Smooth muscle cell of the brain vasculature (primary cell): ENCODE results near the gene FNDC11.
"Not testable (repeated sequence)": the region's sequence is repeated elsewhere in the genome, so short reads cannot be mapped to it uniquely, and the experiment has no call there.

Source experiments
- DNase-seq: peaks from one replicate; pipeline ENCODE4 v3.0.0-alpha.2; 2012; ENCODE audit warnings: low read depth, low spot score

FNDC11 gene

GRCh38 chr20:63566395-63567135, 12.6 kb downstream of the FNDC11 start:
- DNase-seq, result no peak

DNA sequence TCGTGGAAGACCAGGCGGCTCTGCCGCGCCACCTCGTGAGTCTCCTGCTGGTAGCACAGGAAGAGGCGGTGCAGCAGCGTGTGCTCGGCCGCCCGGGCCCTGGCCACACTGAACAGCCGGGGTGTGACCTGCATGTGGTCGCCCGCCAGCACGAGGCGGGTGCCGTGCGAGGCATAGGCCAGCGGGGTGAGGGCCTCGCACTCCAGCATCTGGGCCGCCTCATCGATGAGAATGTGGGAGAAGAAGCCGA, 13.1 kb downstream of the FNDC11 start:
- no peak for DNase-seq

DNA sequence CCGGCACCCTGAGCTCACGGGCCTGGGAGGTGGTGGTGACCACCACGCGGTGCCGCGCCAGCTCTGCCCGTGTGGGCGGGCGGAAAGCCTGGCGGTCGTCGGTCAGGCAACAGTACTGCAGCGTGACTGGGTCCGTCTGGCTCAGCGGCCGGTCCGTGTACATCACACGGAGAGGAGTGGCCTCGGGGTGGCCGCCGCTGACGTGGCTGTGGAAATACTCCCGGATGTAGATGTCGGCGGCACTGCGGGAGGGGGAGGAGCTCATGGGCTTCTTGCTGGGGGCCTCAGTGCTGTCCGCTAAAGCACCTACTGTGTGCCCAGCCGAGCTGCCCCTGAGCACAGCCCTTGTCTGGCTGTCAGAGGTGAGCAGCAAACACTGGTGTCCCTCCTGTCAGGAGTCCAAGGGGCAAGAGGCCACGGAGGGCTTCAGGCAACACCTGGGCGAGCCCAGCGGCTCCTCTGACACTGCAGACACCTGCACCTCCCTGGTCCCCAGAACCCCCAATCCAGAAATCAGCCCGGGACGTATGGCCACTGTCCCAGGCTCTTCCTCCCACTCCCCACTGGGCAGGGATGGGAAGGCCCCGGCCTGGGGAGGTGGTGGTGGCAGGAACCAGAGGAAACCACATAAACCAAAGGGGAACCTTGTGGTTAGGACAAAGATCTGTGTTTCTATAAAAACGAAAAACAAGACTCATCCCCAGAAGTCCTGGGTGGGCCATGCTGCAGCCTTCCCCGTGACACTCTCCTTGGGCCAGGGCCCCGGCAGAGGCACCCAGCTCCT, 13.6 kb downstream of the FNDC11 start:
- DNase-seq, result no peak

GRCh38 chr20:63568170-63568981, 14.4 kb downstream of the FNDC11 start:
- DNase-seq, result no peak

DNA sequence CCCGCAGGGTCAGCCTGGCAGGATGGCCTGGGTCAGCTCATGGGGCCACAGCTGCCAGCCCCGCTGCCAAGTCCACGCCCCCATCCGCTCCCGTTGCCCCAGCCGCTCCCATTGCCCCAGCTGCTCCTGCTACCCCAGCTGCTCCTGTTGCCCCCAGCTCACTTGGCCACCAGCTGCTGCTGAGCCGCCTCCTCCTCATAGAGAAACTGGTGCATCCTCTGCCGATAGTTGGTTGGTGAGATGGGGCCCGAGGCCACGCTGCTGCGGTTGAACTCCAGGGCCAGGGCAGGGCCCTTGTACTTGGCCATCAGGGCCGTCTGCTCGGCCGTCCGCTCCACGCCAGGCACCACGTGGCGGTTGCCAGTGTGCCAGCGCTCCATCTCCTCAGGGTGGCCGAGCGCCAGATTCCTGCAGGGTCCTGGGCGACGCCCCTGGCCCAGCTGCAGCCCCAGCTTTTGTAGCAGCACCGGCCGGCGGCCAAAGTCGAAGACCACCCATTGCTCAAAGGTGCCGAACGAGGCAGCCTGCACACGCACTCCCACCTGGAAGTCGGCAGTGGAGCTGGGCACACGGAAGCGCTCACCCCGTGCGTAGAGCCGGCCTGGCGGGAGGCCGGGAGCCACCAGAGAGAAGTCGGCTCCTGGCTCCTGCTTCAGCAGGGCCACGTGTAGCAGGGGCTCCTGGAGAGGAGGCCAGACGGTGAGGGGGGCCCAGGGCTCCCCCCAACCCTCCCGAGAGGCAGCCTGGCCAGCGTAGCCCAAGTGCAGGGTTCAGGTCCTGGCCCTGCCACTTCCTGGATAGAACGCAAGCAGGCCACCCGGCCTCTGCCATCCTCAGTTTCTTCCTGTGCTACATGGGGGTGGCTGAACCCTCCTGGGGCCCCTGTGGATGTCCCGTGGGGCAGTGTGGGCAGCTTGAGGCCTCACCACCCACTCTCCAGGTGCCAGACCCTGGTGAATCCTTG, 15.3 kb downstream of the FNDC11 start:
- no peak for DNase-seq

DNA sequence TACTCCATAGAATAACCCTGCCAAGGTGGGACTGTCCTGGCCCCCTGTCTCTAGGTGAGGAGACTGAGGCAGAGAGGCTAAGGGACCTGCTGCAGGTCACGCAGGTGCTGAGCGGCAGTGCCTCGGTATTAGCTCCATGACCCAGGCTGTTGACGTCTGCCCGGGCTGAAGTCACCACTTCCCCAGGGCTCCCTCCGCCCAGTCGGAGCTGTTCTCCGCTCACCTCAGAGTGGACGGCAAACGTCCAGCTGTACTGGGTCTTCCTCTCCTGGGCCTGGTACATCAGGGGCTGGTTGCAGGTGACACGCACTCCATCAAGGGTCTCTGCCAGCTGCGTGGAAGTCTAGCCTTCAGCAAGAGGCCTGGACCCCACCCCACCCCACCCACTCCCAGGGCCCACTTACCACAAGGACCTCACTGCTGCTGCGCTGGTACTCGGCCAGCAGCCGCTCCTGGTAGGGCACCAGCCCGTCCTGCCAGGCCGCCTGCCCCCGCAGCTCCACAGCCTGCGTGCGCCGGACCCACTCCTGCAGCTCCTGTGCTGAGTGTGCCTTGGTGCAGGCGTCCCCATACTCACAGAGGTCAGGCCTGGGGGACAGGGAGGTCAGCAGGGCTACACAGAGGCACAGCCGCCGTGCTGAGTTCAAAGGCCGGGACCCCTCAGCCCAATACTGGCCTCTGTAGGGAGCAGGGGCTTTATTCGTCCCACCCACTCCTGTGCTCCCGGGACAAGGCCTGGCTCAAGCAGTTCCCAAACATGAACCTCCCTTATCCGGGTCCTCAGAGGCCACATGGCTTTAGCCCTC, 16.5 kb downstream of the FNDC11 start:
- DNase-seq, result no peak

DNA sequence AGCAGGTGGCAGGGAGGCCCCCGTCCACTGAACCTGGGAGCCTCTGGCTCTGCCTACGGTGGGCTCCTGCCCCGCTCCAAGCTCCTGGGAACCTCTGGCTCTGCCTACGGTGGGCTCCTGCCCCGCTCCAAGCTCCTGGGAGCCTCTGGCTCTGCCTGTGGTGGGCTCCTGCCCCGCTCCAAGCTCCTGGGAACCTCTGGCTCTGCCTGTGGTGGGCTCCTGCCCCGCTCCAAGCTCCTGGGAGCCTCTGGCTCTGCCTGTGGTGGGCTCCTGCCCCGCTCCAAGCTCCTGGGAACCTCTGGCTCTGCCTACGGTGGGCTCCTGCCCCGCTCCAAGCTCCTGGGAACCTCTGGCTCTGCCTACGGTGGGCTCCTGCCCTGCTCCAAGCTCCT, 17.1 kb downstream of the FNDC11 start:
- not testable (repeated sequence) for DNase-seq

GRCh38 chr20:63572071-63572787, 18.3 kb downstream of the FNDC11 start:
- no peak for DNase-seq

GRCh38 chr20:63572788-63573646, 19.1 kb downstream of the FNDC11 start:
- no peak for DNase-seq

DNA sequence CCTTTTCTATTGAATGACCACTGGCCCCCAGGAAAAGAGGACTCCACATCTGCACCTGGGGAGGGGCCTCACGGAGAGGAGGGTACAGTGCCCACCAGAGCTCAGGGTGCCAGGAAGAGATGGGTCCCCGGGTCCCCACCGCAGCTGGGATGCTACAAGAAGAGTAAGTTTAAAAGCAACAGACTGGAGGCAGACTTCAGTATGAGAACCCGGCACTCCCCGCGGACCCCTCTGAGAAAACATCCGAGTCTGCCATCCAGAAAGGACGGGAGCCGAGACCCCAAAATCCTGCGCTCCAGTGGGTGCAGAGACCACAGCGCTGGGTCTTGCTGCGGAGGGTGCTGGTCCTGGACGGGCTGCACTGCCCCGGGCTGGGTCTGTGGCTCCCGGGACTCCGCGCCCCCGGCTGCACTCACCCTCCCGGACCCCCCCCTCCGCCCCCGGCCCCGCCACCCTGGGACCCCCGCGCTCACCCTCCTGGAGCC, 19.7 kb downstream of the FNDC11 start:
- DNase-seq, result no peak

DNA sequence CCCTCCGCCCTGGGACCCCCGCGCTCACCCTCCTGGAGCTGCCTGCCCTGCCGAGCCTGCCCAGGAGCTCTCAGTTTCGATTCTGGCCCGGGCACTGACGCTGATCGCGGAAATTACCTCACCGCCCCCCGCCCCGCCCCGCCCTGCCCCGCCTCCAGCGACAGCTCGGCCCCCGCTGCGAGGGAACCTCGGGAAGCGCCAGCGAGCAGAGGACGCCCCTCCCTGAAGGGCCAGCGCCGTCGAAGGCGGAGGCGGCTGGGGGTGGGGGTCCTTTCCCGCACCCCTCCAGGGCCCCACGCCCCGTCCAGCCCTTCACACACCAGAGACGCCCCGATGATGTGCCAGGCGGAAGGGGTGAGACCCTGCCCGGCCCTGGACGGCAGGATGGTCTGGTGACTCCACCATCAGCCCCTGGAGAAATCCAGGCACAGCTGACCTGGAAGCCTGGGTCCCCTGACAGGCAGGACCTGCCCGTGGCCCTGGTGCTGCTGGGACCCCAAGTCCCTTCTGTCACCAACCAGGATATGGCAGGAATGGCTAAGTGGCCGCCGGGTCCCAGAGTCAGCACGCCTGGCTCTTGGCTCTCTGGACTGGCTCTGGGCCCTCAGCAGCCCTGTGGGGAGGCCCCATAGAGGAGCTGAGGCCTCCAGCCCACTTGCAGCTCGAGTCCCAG, 20.3 kb downstream of the FNDC11 start, which contains the start of gene HELZ2:
Gene HELZ2, minus strand, starts transcription at position 84 of the 673 bp plus-strand sequence. CDS start 1,854 bp downstream, outside the sequence.
- no peak for DNase-seq

DNA sequence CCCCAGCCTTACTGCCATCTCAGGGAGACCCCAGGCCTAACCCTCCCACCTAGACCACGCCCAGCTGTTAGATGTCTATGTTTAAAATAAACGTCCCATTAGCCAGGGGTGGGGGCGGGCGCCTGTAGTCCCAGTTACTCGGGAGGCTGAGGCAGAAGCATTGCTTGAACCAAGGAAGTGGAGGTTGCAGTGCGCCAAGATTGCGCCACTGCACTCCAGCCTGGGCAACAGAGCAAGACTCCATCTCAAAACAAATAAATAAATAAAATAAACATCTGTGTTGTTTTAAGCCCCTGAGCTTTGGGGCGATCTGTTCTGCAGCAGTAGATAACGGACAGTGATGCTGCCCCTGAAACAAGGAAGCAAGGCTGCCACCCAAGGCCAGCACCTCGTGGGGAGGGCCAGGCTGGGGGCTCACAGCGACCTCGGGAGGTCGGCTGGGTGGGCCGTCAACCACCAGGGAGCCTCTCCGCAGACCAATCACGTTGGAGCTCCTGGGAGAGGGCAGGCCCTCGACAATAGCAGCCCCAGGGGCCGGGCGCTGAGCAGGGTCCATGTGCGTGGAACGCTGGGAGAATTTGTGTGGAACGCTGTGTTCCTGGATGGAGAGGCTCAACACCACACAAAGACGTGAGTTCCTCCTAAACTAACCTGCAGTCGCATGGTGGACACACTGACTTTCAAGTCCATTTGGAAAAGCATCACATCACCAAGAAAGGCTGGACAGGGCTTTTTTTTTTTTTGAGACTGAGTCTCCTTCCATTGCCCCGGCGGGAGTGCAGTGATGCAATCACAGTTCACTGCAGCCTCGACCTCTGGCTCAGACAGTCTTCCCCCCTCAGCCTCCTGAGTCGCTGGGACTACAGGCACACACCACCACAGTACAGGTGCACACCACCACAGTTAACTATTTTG, 21.1 kb downstream of the FNDC11 start:
- no peak for DNase-seq

DNA sequence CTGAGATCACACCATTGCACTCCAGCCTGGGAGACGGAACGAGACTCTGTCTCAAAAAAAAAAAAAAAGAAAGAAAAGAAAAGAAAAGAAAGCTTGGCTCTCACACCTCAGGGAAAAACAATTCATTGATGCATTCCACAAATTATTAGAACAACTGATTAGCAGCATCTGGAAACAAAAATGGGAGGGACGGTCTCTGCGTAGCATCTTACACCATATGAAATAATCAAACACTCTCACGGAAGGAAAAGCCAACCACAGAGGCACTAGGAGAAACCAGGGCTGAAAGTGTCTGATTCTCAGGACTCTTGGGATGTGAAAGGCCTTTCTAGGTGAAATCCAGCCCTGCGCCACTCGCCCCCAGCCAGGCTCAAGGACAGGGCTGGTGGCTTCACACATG, 22.4 kb downstream of the FNDC11 start:
- no peak for DNase-seq

DNA sequence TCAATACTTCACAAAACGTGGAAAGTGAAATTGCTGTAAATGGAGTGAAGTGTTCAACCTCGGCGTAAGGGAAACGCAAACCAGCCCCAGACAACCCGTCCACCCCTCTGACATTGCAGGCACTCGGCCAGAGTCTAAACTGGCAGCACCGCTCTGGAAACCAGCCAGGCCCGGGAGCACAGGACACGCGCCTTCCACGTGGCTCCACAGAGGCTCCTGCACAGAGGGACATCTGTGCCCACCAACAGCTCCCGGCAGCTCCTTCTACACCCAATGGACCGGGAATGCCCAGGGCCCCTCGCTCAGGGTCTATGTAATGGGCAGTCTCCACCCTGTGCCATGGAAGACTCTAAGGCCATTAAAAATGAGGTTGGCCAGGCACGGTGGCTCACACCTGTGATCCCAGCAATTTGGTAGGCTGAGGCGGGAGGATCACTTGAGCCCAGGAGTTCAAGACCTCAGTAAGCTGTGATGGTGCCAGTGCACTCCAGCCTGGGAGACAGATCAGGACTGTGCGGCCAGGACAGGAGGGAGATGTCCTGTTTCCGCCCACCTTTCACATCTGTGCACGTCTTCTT, 23.4 kb downstream of the FNDC11 start:
- DNase-seq, result no peak

- DNase-seq, result no peak
Measured at GRCh38 chr20:63578224-63579016, 24.5 kb downstream of the FNDC11 start.
